Right lobe of liver (tissue), 4 donors: ENCODE data around the gene FAM110D.

Experiments
- CTCF ChIP-seq, 4 donors: fragments of 200-600 bp in 3 of 4; fragments of 450-650 bp in 1 of 4; IDR thresholded peaks; one replicate each; pipeline versions ENCODE4 v1.5.1 to v1.8.0; 2016 to 2022; ENCODE audit warnings: antibody characterized with exemption in 4 of 4, mild to moderate bottlenecking in 2 of 4
- POLR2A ChIP-seq: fragments of 450-650 bp; IDR thresholded peaks from one replicate; pipeline ENCODE4 v1.6.1; 2017; ENCODE audit warnings: antibody characterized with exemption, mild to moderate bottlenecking
- donor health status: DM: no; HTN: no; CAD: no.
- donor health status: DM: no; HTN: no; CAD: no.
- donor health status: DM: no; HTN: yes; CAD: no.

- TF ChIP-seq CTCF (IDR thresholded peaks at IDR 0.05) (no peak), POLR2A (no peak)
These were observed 29.1 kb upstream of the FAM110D start for GRCh38 chr1:26129778-26130177.
